HEK293 (cell line): ENCODE results near the gene LFNG.
A peak's percentile ranks its signal among the peaks of the same experiment; 100 is the strongest.

ENCODE experiments used
- CTCF ChIA-PET: fragments of 350-600 bp; formaldehyde crosslinking; extraction: SDS; loops from one replicate; lab custom pipeline; 2021; ENCODE audit warnings: antibody characterized with exemption; lab: Yijun Ruan, JAX
- POLR2A ChIA-PET: fragments of 300-600 bp; formaldehyde crosslinking; extraction: SDS; loops from one replicate; lab custom pipeline; 2020; ENCODE audit warnings: antibody characterized with exemption, inconsistent platforms; lab: Yijun Ruan, JAX
- H3K27ac ChIP-seq: fragments of 200-500 bp; sonication (Bioruptor generic); 2 replicates; pipeline ENCODE4 v1.5.1; 2014; ENCODE audit warnings: low read depth, low read length, control low read depth, inconsistent platforms; ENCODE audit errors: extremely low read depth
- H3K36me3 ChIP-seq, 2 experiments: fragments of 200-500 bp in 1 of 2; sonication (Bioruptor generic) in 1 of 2; 1 replicate in 1 of 2; 2 replicates in 1 of 2; pipeline ENCODE4 v1.5.1; 2014 to 2017; ENCODE audit warnings: inconsistent platforms in 2 of 2, low read length in 2 of 2; ENCODE audit not compliant: control insufficient read depth in 2 of 2, insufficient read depth in 1 of 2
- H3K4me1 ChIP-seq: fragments of 200-500 bp; sonication (Bioruptor generic); 2 replicates; pipeline ENCODE4 v1.5.1; 2014; ENCODE audit warnings: mild to moderate bottlenecking, low read length, inconsistent platforms; ENCODE audit not compliant: control insufficient read depth, insufficient read depth
- H3K4me3 ChIP-seq: 2 replicates; pipeline ENCODE4 v1.5.1; 2011; ENCODE audit warnings: low read depth, mild to moderate bottlenecking, control low read depth, low read length, moderate library complexity
- H3K9me3 ChIP-seq: fragments of 200-500 bp; sonication (Bioruptor generic); 2 replicates; pipeline ENCODE4 v1.5.1; 2014; ENCODE audit warnings: low read depth, low read length, inconsistent platforms; ENCODE audit not compliant: control insufficient read depth, insufficient read depth
- EGR2 ChIP-seq: fragments of 450-650 bp; formaldehyde crosslinking; IDR thresholded peaks from 2 replicates; pipeline ENCODE4 v1.5.1; 2016; ENCODE audit warnings: low read depth, missing biosample characterization, missing genetic modification characterization
- GLIS1 ChIP-seq: fragments of 450-650 bp; formaldehyde crosslinking; IDR thresholded peaks from 2 replicates; pipeline ENCODE4 v1.5.1; 2016; ENCODE audit warnings: missing biosample characterization, missing genetic modification characterization
- KLF1 ChIP-seq: fragments of 450-650 bp; formaldehyde crosslinking; IDR thresholded peaks from 2 replicates; pipeline ENCODE4 v1.5.1; 2016; ENCODE audit warnings: missing biosample characterization, missing genetic modification characterization
- KLF7 ChIP-seq: fragments of 450-650 bp; formaldehyde crosslinking; IDR thresholded peaks from 2 replicates; pipeline ENCODE4 v1.5.1; 2016; ENCODE audit warnings: missing biosample characterization, missing genetic modification characterization, borderline replicate concordance
- KLF8 ChIP-seq: fragments of 450-650 bp; formaldehyde crosslinking; IDR thresholded peaks from 2 replicates; pipeline ENCODE4 v1.5.1; 2016; ENCODE audit warnings: missing biosample characterization, missing genetic modification characterization
- MYNN ChIP-seq: fragments of 450-650 bp; formaldehyde crosslinking; IDR thresholded peaks from 2 replicates; pipeline ENCODE4 v1.5.1; 2016; ENCODE audit warnings: missing biosample characterization, missing genetic modification characterization, borderline replicate concordance
- SP2 ChIP-seq: fragments of 450-650 bp; formaldehyde crosslinking; IDR thresholded peaks from 2 replicates; pipeline ENCODE4 v1.5.1; 2016; ENCODE audit warnings: missing biosample characterization, missing genetic modification characterization
- ZBTB48 ChIP-seq: fragments of 450-650 bp; formaldehyde crosslinking; IDR thresholded peaks from 2 replicates; pipeline ENCODE4 v1.5.1; 2016; ENCODE audit warnings: missing biosample characterization, missing genetic modification characterization
- ZFHX2 ChIP-seq: fragments of 450-650 bp; formaldehyde crosslinking; conservative IDR thresholded peaks from 2 replicates; pipeline ENCODE4 v1.5.1; 2016; ENCODE audit warnings: missing biosample characterization, missing genetic modification characterization
- ZIC2 ChIP-seq: fragments of 450-650 bp; formaldehyde crosslinking; IDR thresholded peaks from 2 replicates; pipeline ENCODE4 v1.5.1; 2016; ENCODE audit warnings: missing biosample characterization, missing genetic modification characterization
- ZNF10 ChIP-seq: fragments of 450-650 bp; formaldehyde crosslinking; IDR thresholded peaks from 2 replicates; pipeline ENCODE4 v1.5.1; 2017; ENCODE audit warnings: missing biosample characterization, missing genetic modification characterization
- ZNF776 ChIP-seq: fragments of 450-650 bp; formaldehyde crosslinking; IDR thresholded peaks from 2 replicates; pipeline ENCODE4 v1.5.0; 2017; ENCODE audit warnings: missing biosample characterization, missing genetic modification characterization, borderline replicate concordance
- TF ChIP-seq, protein P1 (sequence below): fragments of 450-650 bp; formaldehyde crosslinking; IDR thresholded peaks from 2 replicates; pipeline ENCODE4 v1.5.1; 2016; ENCODE audit warnings: missing biosample characterization, missing genetic modification characterization
- TF ChIP-seq, protein P2 (sequence below): fragments of 450-650 bp; formaldehyde crosslinking; IDR thresholded peaks from 2 replicates; pipeline ENCODE4 v1.5.1; 2016; ENCODE audit warnings: missing biosample characterization, missing genetic modification characterization
- TF ChIP-seq, protein P3 (sequence below): fragments of 450-650 bp; formaldehyde crosslinking; IDR thresholded peaks from 2 replicates; pipeline ENCODE4 v1.5.1; 2016; ENCODE audit warnings: missing biosample characterization, missing genetic modification characterization
- TF ChIP-seq, protein P4 (sequence below): fragments of 450-650 bp; formaldehyde crosslinking; IDR thresholded peaks from 2 replicates; pipeline ENCODE4 v1.5.1; 2016; ENCODE audit warnings: missing biosample characterization, missing genetic modification characterization

LFNG gene

DNA sequence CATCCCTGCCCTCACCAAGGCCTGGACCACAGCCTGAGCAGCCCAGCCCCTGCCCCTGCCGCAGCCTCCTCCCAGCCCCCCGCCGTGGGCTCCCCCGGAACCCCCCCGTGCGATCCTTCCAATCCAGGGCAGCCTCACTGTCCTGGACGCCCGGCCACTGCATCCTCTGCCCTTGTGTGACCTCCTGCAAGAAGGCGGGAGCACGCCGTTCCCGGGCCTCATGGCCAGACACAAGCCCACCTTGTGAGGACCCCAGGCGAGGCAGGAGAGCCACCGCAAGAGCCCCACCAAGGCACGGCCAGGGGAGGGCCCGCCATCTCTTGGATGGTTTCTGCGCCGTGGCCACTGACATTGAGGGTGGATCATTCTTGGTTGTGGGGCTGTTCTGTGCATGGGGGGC, 7.8 kb upstream of the LFNG start (continued):
- TF ChIP-seq, protein P1, sequence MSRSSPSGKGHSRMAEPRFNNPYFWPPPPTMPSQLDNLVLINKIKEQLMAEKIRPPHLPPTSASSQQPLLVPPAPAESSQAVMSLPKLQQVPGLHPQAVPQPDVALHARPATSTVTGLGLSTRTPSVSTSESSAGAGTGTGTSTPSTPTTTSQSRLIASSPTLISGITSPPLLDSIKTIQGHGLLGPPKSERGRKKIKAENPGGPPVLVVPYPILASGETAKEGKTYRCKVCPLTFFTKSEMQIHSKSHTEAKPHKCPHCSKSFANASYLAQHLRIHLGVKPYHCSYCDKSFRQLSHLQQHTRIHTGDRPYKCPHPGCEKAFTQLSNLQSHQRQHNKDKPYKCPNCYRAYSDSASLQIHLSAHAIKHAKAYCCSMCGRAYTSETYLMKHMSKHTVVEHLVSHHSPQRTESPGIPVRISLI (tag by site-specific recombination): no peak
- TF ChIP-seq MYNN (tag by site-specific recombination): no peak

DNA sequence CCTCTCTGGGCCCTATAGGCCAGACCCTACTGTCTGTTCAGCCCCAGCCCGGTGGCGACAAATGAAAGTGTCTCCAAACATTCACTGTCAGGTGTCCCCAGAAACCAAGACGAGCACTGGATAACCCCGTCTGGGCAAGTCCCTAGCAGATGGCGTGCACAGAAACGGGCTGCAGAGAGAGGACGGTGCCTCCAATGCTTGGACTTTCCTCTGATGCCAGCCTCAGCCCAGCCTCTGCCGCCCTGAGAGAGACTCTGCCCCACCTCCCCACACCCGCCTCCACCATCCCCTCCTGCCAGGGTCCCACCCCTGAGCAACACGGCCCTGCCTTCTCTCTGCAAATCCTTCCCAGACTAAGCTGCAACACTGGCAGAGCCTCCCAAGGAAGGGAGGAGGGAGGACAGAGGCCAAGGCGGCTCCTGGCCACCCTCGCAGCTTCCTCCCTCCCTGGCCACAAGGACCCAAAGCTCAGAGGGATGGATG, 7.4 kb upstream of the LFNG start:
- POLR2A ChIA-PET: no interaction called here
- Histone ChIP-seq H3K4me3 (no peak overlapping the region), H3K4me1 (no peaks in the 10 kb centered on the region; the same call in 1 of the 2 replicates), H3K36me3 (no peaks in the 10 kb centered on the region), H3K9me3 (no peaks in the 10 kb centered on the region), H3K27ac (no peak overlapping the region)
- TF ChIP-seq ZNF10 (tag by site-specific recombination): no peak
- peak; percentile 29; the same call in 1 of the 2 replicates for TF ChIP-seq SP2 (tag by site-specific recombination)
- TF ChIP-seq KLF1 (tag by site-specific recombination): peak; percentile 56; the same call in 1 of the 2 replicates
- CTCF ChIA-PET: no interaction called here

DNA sequence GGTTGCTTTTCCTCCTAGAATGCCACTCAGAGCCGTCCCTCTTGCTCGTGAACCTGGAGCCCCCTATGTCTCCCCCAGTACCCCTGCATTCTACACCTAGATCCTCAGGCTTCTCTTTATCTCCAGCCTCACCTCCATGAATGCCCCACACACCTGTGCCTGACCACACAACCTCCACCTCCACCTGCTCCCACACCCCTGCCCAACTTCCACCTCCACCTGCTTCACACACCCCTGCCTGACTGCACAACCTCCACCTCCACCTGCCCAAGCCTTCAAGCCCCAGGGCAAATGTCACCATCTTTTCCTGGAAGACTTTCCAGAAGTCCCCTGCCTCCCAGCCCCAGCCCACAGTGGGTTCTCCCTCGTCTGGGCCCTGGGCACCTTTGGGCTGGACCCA, 6.9 kb upstream of the LFNG start:
- POLR2A ChIA-PET: no interaction called here
- H3K4me3 ChIP-seq: no peak overlapping the region
- H3K9me3 ChIP-seq: no peaks in the 10 kb centered on the region
- no peaks in the 10 kb centered on the region for H3K36me3 ChIP-seq
- TF ChIP-seq, protein P2, sequence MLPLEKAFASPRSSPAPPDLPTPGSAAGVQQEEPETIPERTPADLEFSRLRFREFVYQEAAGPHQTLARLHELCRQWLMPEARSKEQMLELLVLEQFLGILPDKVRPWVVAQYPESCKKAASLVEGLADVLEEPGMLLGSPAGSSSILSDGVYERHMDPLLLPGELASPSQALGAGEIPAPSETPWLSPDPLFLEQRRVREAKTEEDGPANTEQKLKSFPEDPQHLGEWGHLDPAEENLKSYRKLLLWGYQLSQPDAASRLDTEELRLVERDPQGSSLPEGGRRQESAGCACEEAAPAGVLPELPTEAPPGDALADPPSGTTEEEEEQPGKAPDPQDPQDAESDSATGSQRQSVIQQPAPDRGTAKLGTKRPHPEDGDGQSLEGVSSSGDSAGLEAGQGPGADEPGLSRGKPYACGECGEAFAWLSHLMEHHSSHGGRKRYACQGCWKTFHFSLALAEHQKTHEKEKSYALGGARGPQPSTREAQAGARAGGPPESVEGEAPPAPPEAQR (tag by site-specific recombination): no peak
- TF ChIP-seq ZFHX2 (tag by site-specific recombination) (peak; percentile 72), EGR2 (tag by site-specific recombination) (peak; percentile 84)
- no peaks in the 10 kb centered on the region; the same call in 1 of the 2 replicates for H3K4me1 ChIP-seq
- H3K27ac ChIP-seq: no peak overlapping the region
- CTCF ChIA-PET: no interaction called here

DNA sequence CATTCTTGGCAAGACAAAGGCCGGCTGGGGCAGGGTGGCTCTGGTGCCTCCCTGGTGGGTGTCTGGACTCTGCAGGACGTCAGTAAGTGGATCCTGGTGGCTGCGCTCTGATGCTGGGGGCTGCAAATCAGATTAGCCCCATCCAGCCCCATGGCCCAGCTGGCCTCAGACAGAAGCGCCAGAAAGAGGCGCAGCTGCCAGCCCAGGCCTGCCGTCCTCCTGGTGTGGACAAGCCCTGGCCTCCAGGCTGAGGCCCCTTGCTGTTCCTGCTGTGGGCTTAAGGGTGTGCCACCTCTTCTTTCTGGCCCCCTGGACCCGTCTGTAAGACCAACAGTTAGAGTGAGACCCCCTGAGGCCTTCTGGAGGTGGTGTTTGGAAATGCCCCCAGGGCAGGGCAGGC, 5.9 kb upstream of the LFNG start:
- Histone ChIP-seq H3K36me3 (no peaks in the 10 kb centered on the region), H3K9me3 (no peaks in the 10 kb centered on the region), H3K27ac (no peak overlapping the region), H3K4me1 (no peaks in the 10 kb centered on the region; the same call in 1 of the 2 replicates), H3K4me3 (no peak overlapping the region)
- TF ChIP-seq ZIC2 (tag by site-specific recombination) (peak; percentile 33; the same call in 1 of the 2 replicates), ZNF776 (no peak), KLF8 (tag by site-specific recombination) (no peak), GLIS1 (tag by site-specific recombination) (peak; percentile 22; the same call in 1 of the 2 replicates), KLF7 (tag by site-specific recombination) (no peak), ZBTB48 (tag by site-specific recombination) (no peak)
- TF ChIP-seq, protein P3, sequence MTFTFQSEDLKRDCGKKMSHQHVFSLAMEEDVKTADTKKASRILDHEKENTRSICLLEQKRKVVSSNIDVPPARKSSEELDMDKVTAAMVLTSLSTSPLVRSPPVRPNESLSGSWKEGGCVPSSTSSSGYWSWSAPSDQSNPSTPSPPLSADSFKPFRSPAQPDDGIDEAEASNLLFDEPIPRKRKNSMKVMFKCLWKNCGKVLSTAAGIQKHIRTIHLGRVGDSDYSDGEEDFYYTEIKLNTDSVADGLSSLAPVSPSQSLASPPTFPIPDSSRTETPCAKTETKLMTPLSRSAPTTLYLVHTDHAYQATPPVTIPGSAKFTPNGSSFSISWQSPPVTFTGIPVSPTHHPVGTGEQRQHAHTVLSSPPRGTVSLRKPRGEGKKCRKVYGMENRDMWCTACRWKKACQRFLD (tag by site-specific recombination): no peak
- TF ChIP-seq, protein P4, sequence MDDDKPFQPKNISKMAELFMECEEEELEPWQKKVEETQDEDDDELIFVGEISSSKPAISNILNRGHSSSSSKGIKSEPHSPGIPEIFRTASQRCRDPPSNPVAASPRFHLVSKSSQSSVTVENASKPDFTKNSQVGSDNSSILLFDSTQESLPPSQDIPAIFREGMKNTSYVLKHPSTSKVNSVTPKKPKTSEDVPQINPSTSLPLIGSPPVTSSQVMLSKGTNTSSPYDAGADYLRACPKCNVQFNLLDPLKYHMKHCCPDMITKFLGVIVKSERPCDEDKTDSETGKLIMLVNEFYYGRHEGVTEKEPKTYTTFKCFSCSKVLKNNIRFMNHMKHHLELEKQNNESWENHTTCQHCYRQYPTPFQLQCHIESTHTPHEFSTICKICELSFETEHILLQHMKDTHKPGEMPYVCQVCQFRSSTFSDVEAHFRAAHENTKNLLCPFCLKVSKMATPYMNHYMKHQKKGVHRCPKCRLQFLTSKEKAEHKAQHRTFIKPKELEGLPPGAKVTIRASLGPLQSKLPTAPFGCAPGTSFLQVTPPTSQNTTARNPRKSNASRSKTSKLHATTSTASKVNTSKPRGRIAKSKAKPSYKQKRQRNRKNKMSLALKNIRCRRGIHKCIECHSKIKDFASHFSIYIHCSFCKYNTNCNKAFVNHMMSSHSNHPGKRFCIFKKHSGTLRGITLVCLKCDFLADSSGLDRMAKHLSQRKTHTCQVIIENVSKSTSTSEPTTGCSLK (tag by site-specific recombination): no peak
- ChIA-PET POLR2A (no interaction called here), CTCF (no interaction called here)
